ENCODE measurements around the gene PDIA2.

The PDIA2 gene

GRCh38 chr16:301950-302349 is 19.0 kb downstream of the PDIA2 start:
- H3K4me3 ChIP-seq (replicated peaks; ENCODE audit: insufficient read depth, low read length) = no peak overlapping the region
- DNase-seq (ENCODE audit: low read depth in 1 of 2, low spot score in 1 of 2) = no peak
- no peak overlapping the region for H3K27ac ChIP-seq (replicated peaks)
- no peaks in the 10 kb centered on the region for H3K27me3 ChIP-seq (ENCODE audit: insufficient read depth, poor library complexity, severe bottlenecking)
- TF ChIP-seq REST (IDR thresholded peaks at IDR 0.05; ENCODE audit: insufficient replicate concordance, low read depth) (no peak), GABPA (IDR thresholded peaks at IDR 0.05; ENCODE audit: low read depth) (no peak), SPI1 (IDR thresholded peaks at IDR 0.05; ENCODE audit: borderline replicate concordance, low read depth) (no peak), CTCF (IDR thresholded peaks at IDR 0.05; ENCODE audit: insufficient read depth, low read length) (no peak), POLR2AphosphoS5 (IDR thresholded peaks at IDR 0.05; ENCODE audit: low read depth) (no peak)

GRCh38 chr16:303760-304505 is 21.0 kb downstream of the PDIA2 start:
- peak in 1 of 2 experiments; percentile 24 for DNase-seq (ENCODE audit: low read depth in 1 of 2, low spot score in 1 of 2)
- Histone ChIP-seq H3K4me3 (replicated peaks; ENCODE audit: insufficient read depth, low read length) (no peak overlapping the region), H3K27me3 (ENCODE audit: insufficient read depth, poor library complexity, severe bottlenecking) (no peaks in the 10 kb centered on the region), H3K27ac (replicated peaks) (no peak overlapping the region)
- TF ChIP-seq REST (IDR thresholded peaks at IDR 0.05; ENCODE audit: insufficient replicate concordance, low read depth) = no peak
- TF ChIP-seq GABPA (IDR thresholded peaks at IDR 0.05; ENCODE audit: low read depth) = no peak
- TF ChIP-seq CTCF (IDR thresholded peaks at IDR 0.05; ENCODE audit: insufficient read depth, low read length) = no peak
- no peak for TF ChIP-seq POLR2AphosphoS5 (IDR thresholded peaks at IDR 0.05; ENCODE audit: low read depth)
- TF ChIP-seq SPI1 (IDR thresholded peaks at IDR 0.05; ENCODE audit: borderline replicate concordance, low read depth) = no peak

GRCh38 chr16:305916-306626 is 23.1 kb downstream of the PDIA2 start:
- TF ChIP-seq CTCF (IDR thresholded peaks at IDR 0.05; ENCODE audit: insufficient read depth, low read length) (no peak), GABPA (IDR thresholded peaks at IDR 0.05; ENCODE audit: low read depth) (no peak), POLR2AphosphoS5 (IDR thresholded peaks at IDR 0.05; ENCODE audit: low read depth) (no peak), REST (IDR thresholded peaks at IDR 0.05; ENCODE audit: insufficient replicate concordance, low read depth) (no peak), SPI1 (IDR thresholded peaks at IDR 0.05; ENCODE audit: borderline replicate concordance, low read depth) (no peak)
- H3K27me3 ChIP-seq (ENCODE audit: insufficient read depth, poor library complexity, severe bottlenecking) = no peaks in the 10 kb centered on the region
- H3K4me3 ChIP-seq (replicated peaks; ENCODE audit: insufficient read depth, low read length) = no peak overlapping the region
- no peak overlapping the region for H3K27ac ChIP-seq (replicated peaks)
- no peak for DNase-seq (ENCODE audit: low read depth in 1 of 2, low spot score in 1 of 2)

All from HL-60 (cell line).